Activated T-cell treated with anti-CD3 and anti-CD28 coated beads for 48 hours (primary cell): ENCODE results near the gene SLC6A1.

Source experiments
- DNase-seq: peaks from one replicate; pipeline ENCODE4 v3.0.0-alpha.2; 2020; ENCODE audit warnings: low read depth

The SLC6A1 gene

GRCh38 chr3:10993729-10994065 lies 1.1 kb downstream of the SLC6A1 start:
- DNase-seq: no peak

GRCh38 chr3:10994306-10994705 lies 1.8 kb downstream of the SLC6A1 start:
- no peak for DNase-seq

- no peak for DNase-seq
Observed at GRCh38 chr3:10995871-10996270, 3.3 kb downstream of the SLC6A1 start.

GRCh38 chr3:10996345-10997013 lies 3.9 kb downstream of the SLC6A1 start:
- no peak for DNase-seq

GRCh38 chr3:10997196-10997595 lies 4.6 kb downstream of the SLC6A1 start:
- no peak for DNase-seq

GRCh38 chr3:10998542-10998941 lies 6.0 kb downstream of the SLC6A1 start:
- DNase-seq: no peak

GRCh38 chr3:10999221-11000107 lies 6.9 kb downstream of the SLC6A1 start:
- DNase-seq: no peak

GRCh38 chr3:11000528-11000927 lies 8.0 kb downstream of the SLC6A1 start:
- no peak for DNase-seq

GRCh38 chr3:11001020-11001657 lies 8.6 kb downstream of the SLC6A1 start:
- DNase-seq: no peak

- DNase-seq: no peak
Observed at GRCh38 chr3:11001658-11002021, 9.1 kb downstream of the SLC6A1 start.

GRCh38 chr3:11002371-11002807 lies 9.8 kb downstream of the SLC6A1 start:
- DNase-seq: no peak

GRCh38 chr3:11004563-11004962 lies 12.0 kb downstream of the SLC6A1 start:
- no peak for DNase-seq

GRCh38 chr3:11005686-11006256 lies 13.2 kb downstream of the SLC6A1 start:
- no peak for DNase-seq

- DNase-seq: no peak
Observed at GRCh38 chr3:11006986-11007933, 14.7 kb downstream of the SLC6A1 start.

GRCh38 chr3:11009898-11010297 lies 17.4 kb downstream of the SLC6A1 start:
- no peak for DNase-seq

- DNase-seq: no peak
Observed at GRCh38 chr3:11010426-11011165, 18.0 kb downstream of the SLC6A1 start.

- no peak for DNase-seq
Observed at GRCh38 chr3:11014253-11014652, 21.7 kb downstream of the SLC6A1 start.

GRCh38 chr3:11014752-11015151 lies 22.2 kb downstream of the SLC6A1 start:
- DNase-seq: no peak

- no peak for DNase-seq
Observed at GRCh38 chr3:11015369-11015768, 22.8 kb downstream of the SLC6A1 start.

- no peak for DNase-seq
Observed at GRCh38 chr3:11016727-11017126, 24.2 kb downstream of the SLC6A1 start.
